NCI-H446 treated with DMSO at 0.1 percent for 48 hours (cell line): ENCODE data around the gene TMEM181.
"Not testable (repeated sequence)": the region's sequence is repeated elsewhere in the genome, so short reads cannot be mapped to it uniquely, and the experiment has no call there.

Experiments used
- DNase-seq: peaks from one replicate; lab custom pipeline; 2025; lab: John Stamatoyannopoulos, UW

TMEM181 gene

DNA sequence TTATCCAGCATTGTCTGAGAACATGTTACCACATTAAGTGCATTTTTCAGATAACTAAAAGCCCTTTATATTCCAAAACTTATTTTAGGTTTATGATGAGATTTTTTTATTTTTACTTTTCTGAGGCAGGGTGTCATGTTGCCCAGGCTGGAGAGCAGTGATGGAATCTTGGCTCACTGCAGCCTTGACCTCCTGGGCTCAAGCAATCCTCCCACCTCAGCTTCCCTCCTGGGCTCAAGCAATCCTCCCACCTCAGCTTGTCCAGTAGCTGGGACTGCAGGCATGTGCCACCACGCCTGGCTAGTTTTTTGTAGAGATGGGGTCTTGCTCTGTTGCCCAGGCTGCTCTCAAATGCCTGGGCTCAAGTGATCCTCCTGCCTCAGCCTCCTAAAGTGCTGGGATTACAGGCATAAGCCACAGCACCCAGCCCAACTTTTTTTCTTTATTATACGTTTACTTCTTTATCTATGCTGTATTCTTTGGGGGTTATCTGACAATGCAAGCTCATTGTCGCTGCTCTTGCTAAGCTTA is 78.5 kb downstream of the TMEM181 start:
- DNase-seq: no peak

DNA sequence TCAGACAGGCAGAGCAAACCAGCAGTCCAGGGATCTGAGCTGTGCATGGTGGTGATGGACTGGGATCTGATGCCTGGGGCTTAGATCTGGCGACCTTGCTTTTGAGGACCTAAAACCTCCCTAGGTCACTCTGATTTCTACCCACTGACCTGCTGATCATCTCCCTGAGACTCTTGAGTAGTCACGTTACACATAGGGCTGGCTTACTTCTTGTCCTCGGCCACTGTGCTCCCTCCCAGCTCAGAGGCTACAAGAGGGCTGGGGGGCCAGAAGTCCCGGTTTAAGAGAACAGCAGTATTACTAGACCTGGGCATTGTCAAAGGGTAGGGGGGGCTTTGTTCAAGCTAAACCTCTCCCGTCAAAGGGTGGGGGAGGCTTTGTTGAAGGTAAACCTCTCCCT is 79.2 kb downstream of the TMEM181 start:
- DNase-seq: no peak

DNA sequence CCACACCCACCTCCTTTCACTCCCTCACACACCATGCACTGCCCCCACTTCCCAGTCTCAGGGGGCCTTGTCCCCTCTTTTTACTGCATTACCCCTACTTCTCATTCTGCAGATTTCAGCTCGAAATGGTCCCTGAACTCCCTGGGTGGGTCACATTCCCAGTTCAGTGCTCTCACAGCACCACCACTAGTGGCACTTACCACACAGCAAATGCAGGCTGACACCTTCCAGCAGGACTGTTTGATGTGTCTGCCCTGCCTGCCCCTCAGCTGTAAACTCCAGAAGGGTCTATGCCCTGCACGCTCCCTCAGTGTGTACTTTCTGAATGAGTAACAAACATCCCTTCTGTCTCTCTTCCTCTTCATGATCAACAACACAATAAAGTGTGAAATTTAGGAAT is 80.6 kb downstream of the TMEM181 start:
- no peak for DNase-seq

DNA sequence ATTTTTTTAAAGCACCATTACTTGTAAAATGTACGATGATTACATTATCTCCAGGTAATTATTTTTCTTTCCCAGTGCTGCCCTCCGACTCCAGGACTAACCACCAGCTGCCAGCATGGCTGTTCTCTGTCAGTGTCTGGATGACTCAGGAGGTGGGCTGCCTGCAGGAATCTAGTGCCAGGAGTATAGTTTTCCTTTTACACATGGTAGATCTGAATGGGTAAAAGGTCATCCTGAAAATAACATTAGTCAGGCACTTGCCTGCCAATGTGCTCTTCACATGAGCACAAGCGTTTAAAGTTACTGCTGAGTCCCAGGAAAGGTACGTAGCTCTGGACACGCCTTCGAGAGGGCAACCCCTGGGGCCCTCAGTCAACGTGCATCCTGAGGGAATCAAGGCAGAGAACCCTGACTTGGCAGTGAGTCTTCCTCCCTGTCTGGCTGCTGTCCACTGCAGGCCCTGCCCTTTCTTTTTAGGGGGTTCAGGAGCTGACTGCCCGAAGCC is 82.3 kb downstream of the TMEM181 start:
- DNase-seq: peak; percentile 20

DNA sequence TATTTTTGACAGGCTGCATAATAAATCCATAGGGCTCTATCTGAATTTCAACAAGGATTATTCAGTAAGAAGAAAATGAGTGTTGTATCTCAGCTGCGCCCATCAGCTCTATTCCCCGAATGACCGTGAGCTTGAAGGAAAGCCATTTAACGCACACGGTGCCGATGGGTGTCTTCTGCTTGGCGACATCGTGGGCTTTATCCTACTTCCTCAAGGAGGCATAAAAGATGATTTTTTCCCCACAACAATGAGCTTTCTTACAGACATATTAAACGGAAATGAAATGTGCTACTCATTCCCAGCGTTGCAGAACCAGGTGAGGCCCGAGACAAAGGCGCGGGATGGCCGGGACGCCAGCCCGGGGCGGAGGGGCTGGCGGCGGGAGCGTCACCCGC is 83.9 kb downstream of the TMEM181 start:
- DNase-seq: no peak

DNA sequence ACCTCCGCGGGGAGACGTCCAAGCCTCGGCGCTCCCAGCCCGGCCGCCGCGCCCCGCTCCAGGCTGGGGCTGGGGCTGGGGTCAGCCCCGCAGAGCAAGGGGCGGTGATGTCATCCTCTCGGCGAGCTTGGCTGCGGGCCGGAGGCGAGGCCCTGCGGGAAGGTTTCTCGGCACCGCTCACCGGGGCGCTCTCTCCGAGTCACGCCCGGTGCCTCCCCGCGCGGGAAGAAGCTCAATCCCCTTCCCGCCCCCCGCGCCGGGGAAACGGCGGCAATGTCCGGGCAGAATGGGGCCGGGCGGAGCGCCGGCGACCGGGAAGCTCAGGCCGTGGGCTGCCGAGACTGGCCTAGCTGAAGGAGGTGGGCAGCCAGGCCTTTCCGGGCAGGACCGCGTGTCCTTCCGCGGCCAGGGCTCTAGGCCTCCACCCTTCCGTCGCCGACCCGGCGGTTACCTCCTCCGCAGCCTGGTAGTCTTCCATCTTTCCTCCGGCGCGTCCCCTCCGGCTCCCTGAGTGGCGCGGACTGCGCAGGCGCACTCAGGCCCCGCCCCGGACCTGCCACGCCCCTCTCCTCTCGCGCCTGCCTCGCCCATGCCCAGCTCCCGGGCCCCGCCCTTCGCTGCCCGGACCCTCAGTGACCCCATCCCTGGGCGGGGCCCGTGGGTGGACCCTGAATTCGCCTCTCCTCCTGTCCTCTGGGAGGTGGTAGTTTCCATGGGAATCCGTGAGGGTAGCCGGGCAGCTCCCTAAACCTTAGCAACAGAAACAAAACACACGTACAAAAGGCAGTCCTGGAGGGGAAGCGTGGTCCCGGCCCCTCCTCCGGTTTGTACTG is 84.6 kb downstream of the TMEM181 start, which contains the start of gene DYNLT1:
DYNLT1 (minus strand) TSS at position 513 of the 833 bp plus-strand sequence; CDS start at position 478, 35 bp downstream.
- DNase-seq: peak; percentile 77

DNA sequence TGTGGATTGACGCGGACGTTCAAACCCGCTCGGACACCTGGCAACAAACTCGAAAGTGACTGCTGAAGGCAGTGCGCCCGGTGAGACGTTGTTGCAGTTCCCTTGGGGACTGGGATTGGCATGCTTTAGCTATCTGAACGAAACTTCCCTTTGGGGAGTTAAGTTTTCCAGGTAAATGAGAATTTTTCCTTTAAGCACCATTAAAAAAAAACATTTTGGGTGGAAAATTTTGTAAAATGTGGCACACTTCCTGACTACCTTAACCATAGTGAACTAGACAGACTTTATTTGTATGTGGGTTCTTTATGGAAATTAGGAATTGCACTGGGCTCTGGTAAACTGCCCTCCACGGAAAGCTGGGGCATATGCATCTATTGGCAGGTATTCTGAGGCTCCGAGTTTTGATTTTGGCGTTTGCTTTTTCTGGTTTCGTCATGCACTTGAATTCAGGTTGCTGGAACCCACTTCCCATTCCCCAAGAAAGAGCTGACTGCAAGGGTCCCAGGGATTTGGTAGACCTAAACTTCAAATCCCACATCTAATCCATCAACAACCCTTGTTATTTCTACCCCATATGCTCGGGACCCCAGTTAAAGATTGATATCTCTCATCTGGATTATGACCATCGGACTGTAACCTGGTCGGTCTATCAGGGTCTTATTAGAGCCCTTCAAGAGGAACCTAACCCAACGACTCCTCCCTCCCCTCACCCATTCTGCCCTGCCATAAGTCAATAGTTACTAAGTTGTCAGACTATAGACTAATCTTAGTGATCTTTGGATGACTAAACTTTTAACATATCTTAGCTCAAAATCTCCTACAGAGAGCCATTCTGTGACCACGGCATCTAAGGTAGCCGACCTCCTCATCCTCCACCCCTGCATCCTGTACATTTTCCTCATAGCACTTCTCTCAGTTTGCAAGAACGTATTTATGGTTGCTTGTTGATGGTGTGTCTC is 85.5 kb downstream of the TMEM181 start:
- DNase-seq: no peak

DNA sequence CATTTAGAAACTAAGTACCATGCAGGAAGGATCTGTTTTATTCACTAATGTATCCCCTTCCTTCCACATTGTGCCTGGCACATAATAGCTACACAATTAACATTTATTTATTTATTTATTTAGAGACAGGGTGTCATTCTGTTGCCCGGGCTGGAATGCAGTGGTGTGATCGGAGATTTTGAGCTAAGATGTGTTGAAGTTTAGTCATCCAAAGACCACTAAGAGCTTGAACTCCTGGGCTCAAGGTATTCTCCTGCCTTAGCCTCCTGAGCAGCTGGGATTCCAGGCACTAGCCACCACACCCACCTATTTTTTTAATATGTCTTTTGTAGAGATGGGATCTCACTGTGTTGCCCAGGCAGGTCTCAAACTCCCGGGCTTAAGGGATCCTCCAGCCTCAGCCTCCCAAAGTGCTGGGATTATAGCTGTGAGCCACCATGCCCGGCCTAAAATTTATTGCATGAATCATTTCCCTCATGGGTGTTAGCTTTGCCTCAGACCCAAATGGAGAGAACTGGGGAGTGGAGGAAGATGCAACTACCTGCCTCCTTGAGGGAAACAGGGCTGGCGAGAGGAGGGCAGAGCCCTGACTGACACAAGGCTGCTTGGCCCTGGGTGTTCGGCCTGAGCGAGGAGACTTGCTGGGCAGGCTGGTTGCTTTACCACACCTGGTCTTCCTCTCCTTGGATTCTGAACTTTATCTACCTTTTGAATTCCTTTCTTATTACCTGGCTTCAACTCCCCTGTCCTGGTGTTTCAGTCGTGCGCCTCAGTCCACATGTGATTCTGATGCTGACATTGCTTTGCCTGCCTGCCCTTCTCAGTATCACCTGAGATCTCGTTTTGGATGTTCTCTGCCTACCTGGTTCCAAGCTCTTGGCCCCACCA is 86.4 kb downstream of the TMEM181 start:
- DNase-seq: no peak

DNA sequence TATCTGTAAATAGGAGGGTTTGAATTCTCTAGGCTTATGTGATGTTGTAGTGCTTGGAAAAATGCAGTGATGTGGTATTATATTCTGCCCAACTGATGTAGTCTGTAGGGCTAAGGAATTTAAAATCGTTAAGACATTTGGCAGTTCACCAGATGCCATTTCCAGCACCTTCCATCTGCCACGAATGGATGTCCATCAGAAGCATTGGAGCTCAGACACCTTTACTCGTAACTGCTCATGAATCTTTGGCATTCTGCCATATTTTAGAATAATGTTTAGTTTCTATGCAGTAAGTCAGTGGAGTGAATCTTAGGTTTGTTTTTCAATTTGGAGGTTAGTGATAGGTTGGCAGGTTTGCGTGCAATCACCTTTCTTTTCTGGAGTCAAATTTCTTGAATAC is 87.6 kb downstream of the TMEM181 start:
- peak; percentile 28 for DNase-seq

DNA sequence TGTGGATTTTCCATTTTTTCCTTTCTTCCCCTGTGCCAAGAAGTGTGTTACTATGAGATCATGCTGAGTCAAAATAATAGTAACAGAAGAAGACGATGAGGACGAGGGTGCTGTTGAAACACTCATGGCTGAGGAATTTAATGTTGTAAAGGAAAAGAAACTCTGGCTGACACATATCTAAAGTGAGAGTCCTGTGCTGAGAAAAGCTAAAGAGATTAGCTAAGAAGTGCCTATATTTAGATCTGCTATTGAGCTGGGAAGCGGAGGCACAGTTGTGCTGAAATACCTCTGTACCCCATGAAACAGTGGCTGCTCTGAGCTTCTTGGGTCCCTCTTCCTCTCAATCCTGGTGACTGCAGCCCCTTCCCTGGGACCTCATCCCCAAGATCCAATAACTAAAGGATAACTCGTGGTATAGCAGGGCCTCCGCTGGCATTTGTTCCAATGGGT is 88.8 kb downstream of the TMEM181 start:
- no peak for DNase-seq

DNA sequence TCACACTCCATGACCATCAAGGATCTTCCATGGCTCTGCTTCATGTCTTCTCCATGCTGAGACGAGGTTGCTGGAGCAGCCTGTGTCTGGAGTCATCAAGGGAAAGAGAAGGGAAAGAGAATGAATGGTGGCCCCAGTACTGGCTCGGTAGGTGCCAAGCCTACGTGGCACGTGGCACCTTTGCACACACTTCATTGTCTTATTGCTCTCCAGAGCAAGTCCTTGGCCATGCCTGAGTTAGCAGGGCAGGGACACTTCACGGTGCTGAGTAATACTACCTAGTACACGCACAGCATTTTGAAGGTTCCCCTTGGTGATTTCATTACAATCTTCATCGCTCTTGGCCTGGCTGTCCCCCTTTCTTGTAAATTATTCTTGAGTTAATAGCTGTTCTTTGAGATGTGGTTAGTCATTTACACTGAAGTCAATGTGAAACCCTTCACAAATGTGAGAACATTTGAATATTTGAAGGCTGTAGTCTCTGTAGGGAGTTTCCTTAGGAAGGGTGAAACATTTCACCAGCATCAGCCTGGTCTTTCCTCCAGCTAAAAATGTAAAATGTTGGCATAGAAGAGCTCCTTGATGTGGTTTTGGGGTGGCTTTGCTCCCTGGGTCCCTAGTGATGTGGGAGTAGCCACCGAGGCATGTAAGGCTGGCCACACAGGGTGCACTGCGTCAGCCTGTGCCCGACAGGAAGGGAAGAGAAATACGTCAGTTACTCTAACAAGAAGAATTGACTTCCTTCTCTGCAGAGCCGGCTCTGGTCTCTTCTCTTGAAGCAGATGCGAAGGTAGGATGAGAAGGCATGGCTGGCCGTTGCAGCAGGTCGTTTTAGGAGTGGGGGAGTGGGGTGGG is 89.6 kb downstream of the TMEM181 start, which contains the start of gene SYTL3:
SYTL3 (plus strand) TSS at position 766 of the 855 bp plus-strand sequence. CDS start 13,215 bp downstream, outside the sequence.
- DNase-seq: no peak

DNA sequence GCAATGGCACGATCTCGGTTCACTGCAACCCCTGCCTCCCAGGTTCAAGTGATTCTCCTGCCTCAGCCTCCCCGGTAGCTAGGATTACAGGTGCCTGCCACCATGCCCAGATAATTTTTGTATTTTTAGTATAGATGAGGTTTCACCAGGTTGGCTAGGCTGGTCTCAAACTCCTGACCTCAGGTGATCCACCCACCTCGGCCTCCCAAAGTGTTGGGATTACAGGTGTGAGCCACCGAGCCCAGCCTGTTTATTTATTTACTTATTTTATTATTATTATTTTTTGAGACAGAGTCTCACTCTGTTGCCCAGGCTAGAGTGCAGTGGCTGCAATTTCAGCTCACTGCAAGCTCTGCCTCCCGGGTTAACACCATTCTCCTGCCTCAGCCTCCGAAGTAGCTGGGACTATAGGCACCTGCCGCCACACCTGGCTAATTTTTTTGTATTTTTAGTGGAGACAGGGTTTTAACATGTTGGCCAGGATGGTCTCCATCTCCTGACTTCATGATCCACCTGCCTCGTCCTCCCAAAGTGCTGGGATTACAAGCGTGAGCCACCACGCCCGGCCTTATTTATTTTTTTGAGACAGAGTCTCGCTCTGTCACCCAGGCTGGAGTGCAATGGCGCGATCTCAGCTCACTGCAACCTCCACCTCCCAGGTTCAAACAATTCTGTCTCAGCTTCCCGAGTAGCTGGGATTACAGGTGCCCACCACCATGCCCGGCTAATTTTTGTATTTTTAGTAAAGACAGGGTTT is 92.3 kb downstream of the TMEM181 start:
- DNase-seq: not testable (repeated sequence)

DNA sequence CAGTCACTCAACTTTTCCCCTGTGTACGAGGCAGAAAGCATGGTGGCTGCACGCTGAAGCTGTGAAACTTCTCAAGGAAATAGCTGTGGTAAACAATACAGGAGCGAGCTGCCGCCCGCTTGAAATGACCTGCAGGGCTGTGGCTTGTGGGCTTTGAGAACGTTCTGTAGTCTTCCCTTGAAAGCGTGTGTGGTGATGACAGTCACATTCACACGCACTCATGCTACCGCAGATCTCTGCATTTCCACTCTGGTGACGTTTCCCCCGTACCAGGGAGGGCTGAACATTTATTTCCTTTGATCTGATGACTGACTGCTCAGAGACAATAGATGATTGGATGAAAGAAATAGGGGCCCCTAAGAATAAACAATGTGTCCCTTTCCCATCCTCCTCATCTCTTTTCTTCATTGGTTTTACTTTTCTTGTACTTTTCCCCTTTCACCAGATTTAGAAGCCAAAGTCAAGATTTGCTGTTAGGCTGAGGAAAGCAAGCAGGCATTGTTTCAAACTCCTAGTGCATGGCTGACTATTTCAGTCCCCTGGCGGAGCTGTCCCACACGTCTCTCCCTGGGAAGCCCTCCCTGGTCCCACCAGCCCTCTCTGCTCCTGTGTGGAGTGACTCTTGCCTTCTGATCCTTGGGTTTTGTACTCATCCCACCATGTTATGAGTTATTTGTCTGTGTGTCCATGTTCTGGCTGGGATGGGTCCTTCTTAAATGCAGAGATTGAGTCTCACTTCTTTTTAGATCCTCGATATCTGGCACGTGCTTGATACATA is 93.9 kb downstream of the TMEM181 start:
- no peak for DNase-seq

DNA sequence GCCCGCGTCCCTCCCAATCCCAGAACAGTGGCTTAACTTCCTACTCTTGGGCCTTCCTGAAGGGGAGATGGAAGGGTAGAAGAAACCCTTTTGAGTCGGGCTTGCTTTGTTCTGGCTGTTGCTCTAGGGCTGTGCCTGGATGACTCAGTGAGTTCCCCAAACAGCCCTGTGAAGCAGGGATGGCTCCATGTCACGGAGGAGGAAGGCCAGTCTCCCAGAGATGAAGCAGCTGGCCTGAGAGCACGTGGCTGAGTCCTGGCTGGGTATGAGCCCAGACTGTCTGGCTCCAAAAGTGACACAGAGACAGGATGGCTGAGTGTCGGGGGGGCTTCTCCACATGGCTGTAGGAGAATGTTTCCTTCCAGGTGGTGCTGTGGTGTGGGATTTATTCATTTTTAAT is 94.6 kb downstream of the TMEM181 start:
- peak; percentile 56 for DNase-seq

DNA sequence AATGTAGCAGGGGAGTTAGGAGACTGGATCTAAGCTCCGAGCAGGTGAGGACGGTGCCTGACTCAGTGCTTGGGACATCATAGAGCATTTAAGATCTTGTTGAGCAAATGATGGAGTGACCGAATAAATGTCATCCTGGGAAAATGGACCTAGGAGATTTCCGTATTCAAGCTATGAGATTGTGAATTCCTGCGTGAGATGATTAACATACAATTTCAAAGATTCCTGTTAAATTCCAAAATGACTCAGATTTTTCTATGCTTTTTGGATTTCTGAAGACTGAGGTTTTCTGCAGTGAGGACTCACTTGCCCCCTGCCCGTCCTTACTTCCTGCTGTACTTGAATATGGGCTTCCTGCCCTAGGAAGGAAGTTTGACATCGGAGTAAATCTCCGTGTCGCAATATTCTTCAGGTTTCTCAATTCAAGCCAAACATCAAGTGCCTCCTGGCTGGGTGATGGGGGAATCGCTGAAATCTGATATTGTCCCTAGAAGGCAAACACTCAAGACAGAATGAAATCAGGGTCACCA is 95.1 kb downstream of the TMEM181 start:
- no peak for DNase-seq

DNA sequence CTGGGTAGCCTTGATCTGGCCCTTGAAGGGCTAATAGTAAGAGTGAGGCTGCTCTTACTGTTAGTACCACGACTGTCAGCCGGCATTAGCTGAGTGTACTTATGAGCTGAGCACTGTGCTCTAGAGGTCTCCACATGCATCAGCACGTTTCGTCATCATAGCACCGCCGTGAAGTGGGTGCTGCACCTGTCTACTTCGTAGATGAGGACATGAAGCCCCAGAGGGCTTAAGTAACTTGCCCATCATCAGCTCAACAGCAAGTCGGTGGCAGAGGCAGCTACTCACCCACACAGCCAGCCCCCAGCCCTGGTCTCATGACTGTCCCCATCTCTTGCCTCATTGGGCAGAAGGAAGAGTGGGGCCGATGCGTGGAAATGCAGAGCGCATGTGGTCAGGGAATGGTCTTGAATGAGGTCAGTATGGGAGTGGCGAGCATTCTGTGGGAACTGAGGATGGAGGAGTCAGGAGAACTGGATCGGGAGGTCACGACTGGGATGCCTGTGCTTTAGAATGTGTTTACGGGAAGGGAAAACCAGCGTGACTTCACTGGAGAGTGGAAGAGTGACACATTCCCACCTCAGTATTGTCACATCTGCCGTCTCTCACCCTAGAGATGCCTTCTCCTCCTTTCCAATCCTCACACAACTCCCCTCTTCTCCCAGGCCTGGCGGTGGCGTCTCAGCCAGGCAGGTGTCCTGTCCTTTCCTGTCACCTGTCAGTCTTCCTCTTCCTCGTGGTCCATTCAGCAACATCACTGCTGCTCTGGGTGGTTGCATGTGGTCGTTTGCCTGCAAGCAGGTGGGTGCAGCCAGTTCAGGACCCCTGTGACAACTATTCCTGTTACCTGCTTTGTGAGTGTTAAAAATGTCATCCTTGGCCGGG is 95.9 kb downstream of the TMEM181 start:
- DNase-seq: no peak

DNA sequence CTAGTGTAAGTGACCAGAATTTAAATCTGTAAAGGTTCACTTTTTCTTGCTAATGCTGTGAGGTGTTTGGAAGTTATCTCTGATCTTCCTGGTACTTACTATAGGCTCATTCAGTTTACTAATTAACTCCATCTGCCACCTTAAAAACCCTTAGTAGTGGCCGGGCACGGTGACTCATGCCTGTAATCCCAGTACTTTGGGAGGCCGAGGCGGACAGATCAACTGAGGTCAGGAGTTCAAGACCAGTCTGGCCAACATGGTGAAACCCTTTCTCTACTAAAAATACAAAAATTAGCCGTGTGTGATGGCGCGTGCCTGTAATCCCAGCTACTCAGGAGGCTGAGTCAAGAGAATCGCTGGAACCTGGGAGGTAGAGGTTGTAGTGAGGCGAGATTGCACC is 97.1 kb downstream of the TMEM181 start:
- DNase-seq: not testable (repeated sequence)
